ENCODE results near the gene CISD1.
A peak's percentile ranks its signal among the peaks of the same experiment; 100 is the strongest.

CISD1 gene

GRCh38 chr10:58335306-58336005, 66.5 kb downstream of the CISD1 start:
- no peaks in the 10 kb centered on the region for H3K27me3 ChIP-seq (ENCODE audit: control insufficient read depth, insufficient read depth, low read length)
- H3K27ac ChIP-seq (ENCODE audit: low read depth, low read length): peak overlapping the region; percentile 76; the same call in 1 of the 2 replicates
- H3K4me3 ChIP-seq (ENCODE audit: low read depth, low read length): peak overlapping the region; percentile 95
- no peaks in the 10 kb centered on the region for H3K36me3 ChIP-seq (ENCODE audit: control insufficient read depth, insufficient read depth, low read length)
- H3K9me3 ChIP-seq (ENCODE audit: control insufficient read depth, insufficient read depth, low read depth, low read length): no peaks in the 10 kb centered on the region
- peaks cover 8% of the 10 kb centered on the region; the same call in 1 of the 2 replicates for H3K4me1 ChIP-seq (ENCODE audit: control insufficient read depth, insufficient read depth, low read length)
- peak overlapping the region; percentile 90 for H3K9ac ChIP-seq (ENCODE audit: low read length)

GRCh38 chr10:58336242-58336641, 67.3 kb downstream of the CISD1 start:
- no peak overlapping the region for H3K9ac ChIP-seq (ENCODE audit: low read length)

More at GRCh38 chr10:58336242-58336641, 67.3 kb downstream of the CISD1 start:
- Histone ChIP-seq H3K4me3 (ENCODE audit: low read depth, low read length) (peak overlapping the region; percentile 95), H3K27me3 (ENCODE audit: control insufficient read depth, insufficient read depth, low read length) (no peaks in the 10 kb centered on the region), H3K27ac (ENCODE audit: low read depth, low read length) (no peak overlapping the region), H3K4me1 (ENCODE audit: control insufficient read depth, insufficient read depth, low read length) (peaks cover 8% of the 10 kb centered on the region; the same call in 1 of the 2 replicates), H3K9me3 (ENCODE audit: control insufficient read depth, insufficient read depth, low read depth, low read length) (no peaks in the 10 kb centered on the region), H3K36me3 (ENCODE audit: control insufficient read depth, insufficient read depth, low read length) (no peaks in the 10 kb centered on the region)

Data from HUES6 (cell line).